GM23338 (cell line): ENCODE data around the gene MIER3.

Experiments
- CREB1 ChIP-seq: fragments of 250-450 bp; sonication (Bioruptor Pico); IDR thresholded peaks from 2 replicates; pipeline ENCODE4 v1.5.0; 2020; ENCODE audit warnings: low read depth, mild to moderate bottlenecking, moderate library complexity
- EZH2 ChIP-seq: fragments of 200-600 bp; sonication (generic); IDR thresholded peaks from one replicate; pipeline ENCODE4 v1.8.0; 2017; ENCODE audit warnings: antibody characterized with exemption, mild to moderate bottlenecking, low read depth; ENCODE audit not compliant: unreplicated experiment
- JUNB ChIP-seq: IDR thresholded peaks from one replicate; pipeline ENCODE4 v1.6.1; 2016; ENCODE audit warnings: antibody characterized with exemption; ENCODE audit not compliant: unreplicated experiment
- POLR2AphosphoS5 ChIP-seq: IDR thresholded peaks from 2 replicates; pipeline ENCODE4 v1.6.1; 2016; ENCODE audit warnings: antibody characterized with exemption, low read depth
- ZNF331 ChIP-seq: fragments of 250-450 bp; sonication (Bioruptor Pico); IDR thresholded peaks from 2 replicates; pipeline ENCODE4 v1.5.0; 2020; ENCODE audit warnings: low read depth, mild to moderate bottlenecking, moderate library complexity
- TF ChIP-seq, protein P1 (sequence below), 2 experiments: fragments of 200-600 bp in 1 of 2; sonication (generic) in 1 of 2; conservative IDR thresholded peaks; 2 replicates each; pipeline versions ENCODE4 v1.5.1 to v1.6.1; 2016 to 2017; ENCODE audit warnings: antibody characterized with exemption in 2 of 2, low read depth in 2 of 2, mild to moderate bottlenecking in 2 of 2, moderate library complexity in 1 of 2
- TF ChIP-seq, protein P2 (sequence below): IDR thresholded peaks from one replicate; pipeline ENCODE4 v1.6.1; 2018; ENCODE audit warnings: antibody characterized with exemption; ENCODE audit not compliant: unreplicated experiment

GRCh38 chr5:56954262-56954661, 2.3 kb upstream of the MIER3 start:
- TF ChIP-seq, protein P1, sequence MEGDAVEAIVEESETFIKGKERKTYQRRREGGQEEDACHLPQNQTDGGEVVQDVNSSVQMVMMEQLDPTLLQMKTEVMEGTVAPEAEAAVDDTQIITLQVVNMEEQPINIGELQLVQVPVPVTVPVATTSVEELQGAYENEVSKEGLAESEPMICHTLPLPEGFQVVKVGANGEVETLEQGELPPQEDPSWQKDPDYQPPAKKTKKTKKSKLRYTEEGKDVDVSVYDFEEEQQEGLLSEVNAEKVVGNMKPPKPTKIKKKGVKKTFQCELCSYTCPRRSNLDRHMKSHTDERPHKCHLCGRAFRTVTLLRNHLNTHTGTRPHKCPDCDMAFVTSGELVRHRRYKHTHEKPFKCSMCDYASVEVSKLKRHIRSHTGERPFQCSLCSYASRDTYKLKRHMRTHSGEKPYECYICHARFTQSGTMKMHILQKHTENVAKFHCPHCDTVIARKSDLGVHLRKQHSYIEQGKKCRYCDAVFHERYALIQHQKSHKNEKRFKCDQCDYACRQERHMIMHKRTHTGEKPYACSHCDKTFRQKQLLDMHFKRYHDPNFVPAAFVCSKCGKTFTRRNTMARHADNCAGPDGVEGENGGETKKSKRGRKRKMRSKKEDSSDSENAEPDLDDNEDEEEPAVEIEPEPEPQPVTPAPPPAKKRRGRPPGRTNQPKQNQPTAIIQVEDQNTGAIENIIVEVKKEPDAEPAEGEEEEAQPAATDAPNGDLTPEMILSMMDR (conservative IDR thresholded peaks at IDR 0.05; ENCODE audit: low read depth in 2 of 2): no peak
- TF ChIP-seq EZH2 (no peak), JUNB (no peak), ZNF331 (CRISPR knock-in tag) (no peak), POLR2AphosphoS5 (no peak), CREB1 (CRISPR knock-in tag) (no peak)
- TF ChIP-seq, protein P2, sequence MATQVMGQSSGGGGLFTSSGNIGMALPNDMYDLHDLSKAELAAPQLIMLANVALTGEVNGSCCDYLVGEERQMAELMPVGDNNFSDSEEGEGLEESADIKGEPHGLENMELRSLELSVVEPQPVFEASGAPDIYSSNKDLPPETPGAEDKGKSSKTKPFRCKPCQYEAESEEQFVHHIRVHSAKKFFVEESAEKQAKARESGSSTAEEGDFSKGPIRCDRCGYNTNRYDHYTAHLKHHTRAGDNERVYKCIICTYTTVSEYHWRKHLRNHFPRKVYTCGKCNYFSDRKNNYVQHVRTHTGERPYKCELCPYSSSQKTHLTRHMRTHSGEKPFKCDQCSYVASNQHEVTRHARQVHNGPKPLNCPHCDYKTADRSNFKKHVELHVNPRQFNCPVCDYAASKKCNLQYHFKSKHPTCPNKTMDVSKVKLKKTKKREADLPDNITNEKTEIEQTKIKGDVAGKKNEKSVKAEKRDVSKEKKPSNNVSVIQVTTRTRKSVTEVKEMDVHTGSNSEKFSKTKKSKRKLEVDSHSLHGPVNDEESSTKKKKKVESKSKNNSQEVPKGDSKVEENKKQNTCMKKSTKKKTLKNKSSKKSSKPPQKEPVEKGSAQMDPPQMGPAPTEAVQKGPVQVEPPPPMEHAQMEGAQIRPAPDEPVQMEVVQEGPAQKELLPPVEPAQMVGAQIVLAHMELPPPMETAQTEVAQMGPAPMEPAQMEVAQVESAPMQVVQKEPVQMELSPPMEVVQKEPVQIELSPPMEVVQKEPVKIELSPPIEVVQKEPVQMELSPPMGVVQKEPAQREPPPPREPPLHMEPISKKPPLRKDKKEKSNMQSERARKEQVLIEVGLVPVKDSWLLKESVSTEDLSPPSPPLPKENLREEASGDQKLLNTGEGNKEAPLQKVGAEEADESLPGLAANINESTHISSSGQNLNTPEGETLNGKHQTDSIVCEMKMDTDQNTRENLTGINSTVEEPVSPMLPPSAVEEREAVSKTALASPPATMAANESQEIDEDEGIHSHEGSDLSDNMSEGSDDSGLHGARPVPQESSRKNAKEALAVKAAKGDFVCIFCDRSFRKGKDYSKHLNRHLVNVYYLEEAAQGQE: no peak
